ENCODE results near the gene UPF1.

GRCh38 chr19:18850471-18851375 lies 19.0 kb downstream of the UPF1 start:
- TF ChIP-seq, protein P1, sequence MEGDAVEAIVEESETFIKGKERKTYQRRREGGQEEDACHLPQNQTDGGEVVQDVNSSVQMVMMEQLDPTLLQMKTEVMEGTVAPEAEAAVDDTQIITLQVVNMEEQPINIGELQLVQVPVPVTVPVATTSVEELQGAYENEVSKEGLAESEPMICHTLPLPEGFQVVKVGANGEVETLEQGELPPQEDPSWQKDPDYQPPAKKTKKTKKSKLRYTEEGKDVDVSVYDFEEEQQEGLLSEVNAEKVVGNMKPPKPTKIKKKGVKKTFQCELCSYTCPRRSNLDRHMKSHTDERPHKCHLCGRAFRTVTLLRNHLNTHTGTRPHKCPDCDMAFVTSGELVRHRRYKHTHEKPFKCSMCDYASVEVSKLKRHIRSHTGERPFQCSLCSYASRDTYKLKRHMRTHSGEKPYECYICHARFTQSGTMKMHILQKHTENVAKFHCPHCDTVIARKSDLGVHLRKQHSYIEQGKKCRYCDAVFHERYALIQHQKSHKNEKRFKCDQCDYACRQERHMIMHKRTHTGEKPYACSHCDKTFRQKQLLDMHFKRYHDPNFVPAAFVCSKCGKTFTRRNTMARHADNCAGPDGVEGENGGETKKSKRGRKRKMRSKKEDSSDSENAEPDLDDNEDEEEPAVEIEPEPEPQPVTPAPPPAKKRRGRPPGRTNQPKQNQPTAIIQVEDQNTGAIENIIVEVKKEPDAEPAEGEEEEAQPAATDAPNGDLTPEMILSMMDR (IDR thresholded peaks at IDR 0.05; ENCODE audit: insufficient read depth, low read length, poor library complexity, severe bottlenecking), result no peak
- no peak for TF ChIP-seq EZH2phosphoT487 (conservative IDR thresholded peaks at IDR 0.05; ENCODE audit: low read length)
